ENCODE results near the gene SEC24B.

DNA sequence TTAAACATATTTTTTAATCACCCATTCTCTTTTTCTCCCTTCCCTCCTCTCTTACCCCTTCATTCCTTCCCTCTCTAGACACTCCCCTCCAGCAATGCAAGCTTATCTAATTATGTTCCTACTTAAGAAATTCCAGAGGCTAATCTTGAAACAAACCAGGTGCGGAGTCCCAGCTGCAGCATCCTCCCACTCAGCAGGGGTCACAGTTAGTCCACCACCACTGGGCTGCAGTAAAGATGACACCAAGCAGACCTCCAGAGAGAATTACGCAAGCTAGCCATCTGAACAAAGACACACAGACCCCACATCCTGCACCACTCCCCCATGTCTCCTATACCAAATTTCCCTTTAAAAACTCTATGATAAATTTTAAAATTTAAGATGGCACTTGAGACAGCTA is 13.9 kb upstream of the SEC24B start:
- TF ChIP-seq EZH2 (IDR thresholded peaks at IDR 0.05) = no peak
- TF ChIP-seq, protein P1, sequence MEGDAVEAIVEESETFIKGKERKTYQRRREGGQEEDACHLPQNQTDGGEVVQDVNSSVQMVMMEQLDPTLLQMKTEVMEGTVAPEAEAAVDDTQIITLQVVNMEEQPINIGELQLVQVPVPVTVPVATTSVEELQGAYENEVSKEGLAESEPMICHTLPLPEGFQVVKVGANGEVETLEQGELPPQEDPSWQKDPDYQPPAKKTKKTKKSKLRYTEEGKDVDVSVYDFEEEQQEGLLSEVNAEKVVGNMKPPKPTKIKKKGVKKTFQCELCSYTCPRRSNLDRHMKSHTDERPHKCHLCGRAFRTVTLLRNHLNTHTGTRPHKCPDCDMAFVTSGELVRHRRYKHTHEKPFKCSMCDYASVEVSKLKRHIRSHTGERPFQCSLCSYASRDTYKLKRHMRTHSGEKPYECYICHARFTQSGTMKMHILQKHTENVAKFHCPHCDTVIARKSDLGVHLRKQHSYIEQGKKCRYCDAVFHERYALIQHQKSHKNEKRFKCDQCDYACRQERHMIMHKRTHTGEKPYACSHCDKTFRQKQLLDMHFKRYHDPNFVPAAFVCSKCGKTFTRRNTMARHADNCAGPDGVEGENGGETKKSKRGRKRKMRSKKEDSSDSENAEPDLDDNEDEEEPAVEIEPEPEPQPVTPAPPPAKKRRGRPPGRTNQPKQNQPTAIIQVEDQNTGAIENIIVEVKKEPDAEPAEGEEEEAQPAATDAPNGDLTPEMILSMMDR (IDR thresholded peaks at IDR 0.05) = no peak
